ENCODE measurements around the gene MAN2C1.

Gene MAN2C1

DNA sequence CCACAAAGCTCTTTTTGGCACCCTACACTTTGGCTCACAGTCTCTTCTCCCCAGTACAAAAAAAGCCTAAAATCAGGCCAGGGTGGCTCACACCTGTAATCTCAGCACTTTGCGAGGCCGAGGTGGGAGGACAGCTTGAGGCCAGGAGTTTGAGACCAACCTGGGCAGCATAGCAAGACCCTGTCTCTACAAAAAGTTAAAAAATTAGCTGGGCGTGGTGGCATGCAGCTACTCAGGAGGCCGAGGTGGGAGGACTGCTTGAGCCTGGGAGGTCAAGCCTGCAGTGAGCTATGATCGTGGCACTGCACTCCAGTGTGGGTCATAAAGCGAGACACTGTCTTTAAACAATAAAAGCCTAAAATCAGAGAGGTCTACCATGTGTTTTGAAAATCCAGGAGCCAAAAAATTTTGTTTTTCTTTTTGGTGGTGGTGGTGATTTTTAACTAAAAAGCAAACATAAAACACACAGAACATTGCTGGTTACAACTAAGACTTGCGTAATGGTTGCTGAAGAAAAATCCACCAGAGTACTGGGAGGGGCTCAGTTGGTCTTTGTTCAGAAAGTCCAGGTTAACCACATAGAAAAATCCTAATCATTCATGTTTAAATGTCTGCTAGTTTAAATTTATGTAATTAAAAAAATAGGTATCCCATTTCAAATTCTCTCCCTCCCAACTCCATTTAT, 1.6 kb upstream of the MAN2C1 start:
- DNase-seq (ENCODE audit: insufficient read length) (no peak), FAIRE-seq (no peak)
- TF ChIP-seq POLR2A (IDR thresholded peaks at IDR 0.05; ENCODE audit: low read depth, low read length) = no peak
- no peak for TF ChIP-seq POLR2AphosphoS5 (IDR thresholded peaks at IDR 0.05; ENCODE audit: low read depth, low read length)
- no peak for TF ChIP-seq TAF1 (IDR thresholded peaks at IDR 0.05; ENCODE audit: borderline replicate concordance, low read depth, low read length)

- peak; percentile 81 for FAIRE-seq
Measured at GRCh38 chr15:75368689-75369239, 357 bp upstream of the MAN2C1 start.

GRCh38 chr15:75367406-75367912, 948 bp downstream of the MAN2C1 start:
- DNase-seq (ENCODE audit: insufficient read length) = no peak

More at GRCh38 chr15:75368689-75369239, 357 bp upstream of the MAN2C1 start:
- no peak for DNase-seq (ENCODE audit: insufficient read length)
- TF ChIP-seq TAF1 (IDR thresholded peaks at IDR 0.05; ENCODE audit: borderline replicate concordance, low read depth, low read length) (no peak), POLR2AphosphoS5 (IDR thresholded peaks at IDR 0.05; ENCODE audit: low read depth, low read length) (no peak; the same call in 1 of the 2 replicates)

DNA sequence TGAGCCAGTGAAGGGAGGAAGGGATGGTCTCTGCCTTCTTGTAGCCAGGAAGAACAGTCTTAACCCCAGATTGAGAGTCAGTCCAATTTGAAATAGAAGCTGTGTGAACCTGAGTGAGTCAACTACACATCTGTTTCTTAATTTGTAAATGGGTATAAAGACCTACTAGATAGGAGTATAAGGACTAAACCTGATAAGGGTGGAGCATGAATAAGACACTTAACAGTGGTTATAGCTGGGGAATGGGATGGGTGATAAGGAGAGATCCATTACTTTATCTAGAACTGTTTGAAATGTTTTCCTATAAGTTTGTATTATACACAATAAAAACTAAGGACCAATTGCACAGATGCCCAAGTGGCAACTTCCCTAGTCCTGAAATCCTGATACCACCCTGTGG, 1.4 kb downstream of the MAN2C1 start:
- FAIRE-seq = no peak
- TF ChIP-seq TAF1 (IDR thresholded peaks at IDR 0.05; ENCODE audit: borderline replicate concordance, low read depth, low read length) = no peak
- TF ChIP-seq POLR2A (IDR thresholded peaks at IDR 0.05; ENCODE audit: low read depth, low read length) = no peak
- TF ChIP-seq POLR2AphosphoS5 (IDR thresholded peaks at IDR 0.05; ENCODE audit: low read depth, low read length) = no peak
- no peak for DNase-seq (ENCODE audit: insufficient read length)

More at GRCh38 chr15:75367406-75367912, 948 bp downstream of the MAN2C1 start:
- no peak for FAIRE-seq
- no peak for TF ChIP-seq POLR2A (IDR thresholded peaks at IDR 0.05; ENCODE audit: low read depth, low read length)
- TF ChIP-seq TAF1 (IDR thresholded peaks at IDR 0.05; ENCODE audit: borderline replicate concordance, low read depth, low read length) = no peak
- no peak for TF ChIP-seq POLR2AphosphoS5 (IDR thresholded peaks at IDR 0.05; ENCODE audit: low read depth, low read length)

DNA sequence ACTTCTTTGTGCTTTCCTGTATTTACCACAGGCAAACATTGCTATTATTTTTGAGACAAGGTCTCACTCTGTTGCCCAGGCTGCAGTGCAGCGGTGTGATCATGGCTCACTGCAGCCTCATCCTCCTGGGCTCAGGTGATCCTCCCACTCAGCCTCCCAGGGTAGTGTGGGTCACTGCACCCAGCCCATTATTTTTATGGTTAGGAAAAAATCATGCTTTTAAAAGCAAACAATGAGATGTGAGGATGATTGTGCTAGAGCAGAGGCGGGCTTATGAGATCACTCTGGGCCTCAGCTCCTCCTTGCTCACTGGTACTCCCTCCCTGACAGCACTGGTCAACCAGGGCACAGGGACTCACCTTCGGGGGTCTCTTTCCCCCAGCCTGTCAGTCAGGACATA, 2.2 kb downstream of the MAN2C1 start:
- DNase-seq (ENCODE audit: insufficient read length) (no peak), FAIRE-seq (no peak)
- TF ChIP-seq TAF1 (IDR thresholded peaks at IDR 0.05; ENCODE audit: borderline replicate concordance, low read depth, low read length) = no peak
- no peak for TF ChIP-seq POLR2A (IDR thresholded peaks at IDR 0.05; ENCODE audit: low read depth, low read length)
- TF ChIP-seq POLR2AphosphoS5 (IDR thresholded peaks at IDR 0.05; ENCODE audit: low read depth, low read length) = no peak

DNA sequence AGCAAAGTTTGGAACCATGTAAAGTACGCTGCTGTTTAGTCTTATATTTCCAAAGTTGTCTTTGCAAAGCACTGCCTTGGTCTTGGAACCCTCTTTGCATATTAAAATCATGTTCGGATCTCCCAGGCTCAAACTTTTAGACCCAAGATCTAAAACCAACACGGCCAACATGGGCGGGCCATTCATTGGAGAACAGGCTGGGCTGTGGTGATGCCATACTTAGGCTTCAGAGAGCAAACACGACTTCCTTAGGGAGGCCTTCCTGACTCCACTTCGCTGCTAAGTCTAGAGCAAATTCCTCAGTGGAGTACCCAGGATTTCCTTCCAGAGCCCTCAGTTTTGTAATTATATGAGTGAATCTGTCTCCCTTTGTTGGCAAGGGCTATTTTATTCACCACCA, 3.5 kb downstream of the MAN2C1 start:
- DNase-seq (ENCODE audit: insufficient read length) (no peak), FAIRE-seq (no peak)
- no peak for TF ChIP-seq POLR2A (IDR thresholded peaks at IDR 0.05; ENCODE audit: low read depth, low read length)
- no peak for TF ChIP-seq POLR2AphosphoS5 (IDR thresholded peaks at IDR 0.05; ENCODE audit: low read depth, low read length)
- TF ChIP-seq TAF1 (IDR thresholded peaks at IDR 0.05; ENCODE audit: borderline replicate concordance, low read depth, low read length) = no peak

DNA sequence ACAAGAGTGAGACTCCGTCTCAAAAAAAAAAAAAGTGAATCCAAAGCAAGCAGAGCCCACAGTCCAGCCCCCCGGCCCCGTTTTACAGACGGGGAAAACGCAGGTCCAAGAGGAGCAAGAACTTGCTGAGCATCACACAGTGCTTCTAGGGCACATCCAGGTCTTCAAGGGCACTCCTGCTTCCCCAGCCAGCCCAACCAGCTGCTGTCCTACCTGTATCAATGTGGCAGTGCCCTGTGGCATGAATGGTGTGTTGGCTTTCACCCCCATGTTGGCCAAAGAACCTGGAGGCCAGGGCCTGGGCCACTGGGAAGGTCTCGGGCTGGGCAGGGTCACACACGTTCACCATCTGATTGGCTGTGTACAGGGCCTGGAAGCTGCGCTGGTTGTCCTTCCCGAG, 4.6 kb downstream of the MAN2C1 start:
- peak; percentile 21; the same call in 1 of the 2 replicates for TF ChIP-seq POLR2A (IDR thresholded peaks at IDR 0.05; ENCODE audit: low read depth, low read length)
- no peak for TF ChIP-seq POLR2AphosphoS5 (IDR thresholded peaks at IDR 0.05; ENCODE audit: low read depth, low read length)
- DNase-seq (ENCODE audit: insufficient read length) (no peak), FAIRE-seq (no peak)

- no peak for DNase-seq (ENCODE audit: insufficient read length)
- TF ChIP-seq POLR2AphosphoS5 (IDR thresholded peaks at IDR 0.05; ENCODE audit: low read depth, low read length) = no peak; the same call in 1 of the 2 replicates
- TF ChIP-seq POLR2A (IDR thresholded peaks at IDR 0.05; ENCODE audit: low read depth, low read length) = no peak
- TF ChIP-seq TAF1 (IDR thresholded peaks at IDR 0.05; ENCODE audit: borderline replicate concordance, low read depth, low read length) = no peak
- no peak for FAIRE-seq
Measured at GRCh38 chr15:75362642-75363249, 5.7 kb downstream of the MAN2C1 start.

GRCh38 chr15:75361989-75362641, 6.3 kb downstream of the MAN2C1 start:
- DNase-seq (ENCODE audit: insufficient read length) (no peak), FAIRE-seq (no peak)
- TF ChIP-seq POLR2AphosphoS5 (IDR thresholded peaks at IDR 0.05; ENCODE audit: low read depth, low read length) (no peak), TAF1 (IDR thresholded peaks at IDR 0.05; ENCODE audit: borderline replicate concordance, low read depth, low read length) (no peak), POLR2A (IDR thresholded peaks at IDR 0.05; ENCODE audit: low read depth, low read length) (no peak; the same call in 1 of the 2 replicates)

DNA sequence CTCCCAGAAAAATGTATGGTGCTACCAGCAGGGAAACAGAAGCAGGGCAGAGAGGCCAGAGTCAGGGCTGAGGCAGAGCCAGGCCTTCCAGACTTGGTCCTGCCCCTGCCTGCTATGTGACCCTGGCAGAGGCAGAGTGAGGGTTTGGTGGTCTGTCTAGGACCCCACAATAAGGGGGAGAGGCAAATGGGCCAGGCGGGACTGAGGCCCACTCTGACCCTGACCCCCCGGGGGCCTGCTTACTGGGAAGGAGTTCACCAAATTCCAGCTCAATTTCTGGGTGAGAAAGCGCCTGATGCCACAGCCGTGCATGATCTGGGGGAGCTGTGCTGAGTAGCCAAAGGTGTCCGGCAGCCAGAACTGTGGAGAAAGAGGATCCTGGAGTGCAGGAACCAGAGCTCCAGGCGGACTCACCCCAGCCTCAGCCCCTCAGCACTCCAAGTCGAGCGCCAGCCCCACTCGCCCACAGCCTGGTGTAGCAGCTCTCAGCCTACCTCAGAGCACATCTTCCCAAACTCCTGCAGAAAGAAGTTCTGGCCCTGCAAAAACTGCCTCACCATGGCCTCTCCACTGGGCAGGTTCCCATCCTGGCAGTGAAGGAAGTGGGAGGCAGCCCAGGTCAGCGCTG, 6.9 kb downstream of the MAN2C1 start:
- DNase-seq (ENCODE audit: insufficient read length) (no peak), FAIRE-seq (no peak)
- TF ChIP-seq TAF1 (IDR thresholded peaks at IDR 0.05; ENCODE audit: borderline replicate concordance, low read depth, low read length) (no peak), POLR2AphosphoS5 (IDR thresholded peaks at IDR 0.05; ENCODE audit: low read depth, low read length) (no peak; the same call in 1 of the 2 replicates), POLR2A (IDR thresholded peaks at IDR 0.05; ENCODE audit: low read depth, low read length) (no peak)

- DNase-seq (ENCODE audit: insufficient read length) = no peak
- FAIRE-seq = no peak
- no peak for TF ChIP-seq POLR2A (IDR thresholded peaks at IDR 0.05; ENCODE audit: low read depth, low read length)
- no peak for TF ChIP-seq POLR2AphosphoS5 (IDR thresholded peaks at IDR 0.05; ENCODE audit: low read depth, low read length)
- TF ChIP-seq TAF1 (IDR thresholded peaks at IDR 0.05; ENCODE audit: borderline replicate concordance, low read depth, low read length) = no peak
Measured at GRCh38 chr15:75360856-75361255, 7.6 kb downstream of the MAN2C1 start.

All from GM12892 (cell line).